GM08714 (cell line): ENCODE results near the gene VAMP8.

Source experiments
- H3K4me3 ChIP-seq: fragments of 200-500 bp; sonication (Bioruptor generic); 2 replicates; pipeline ENCODE4 v1.5.1; 2014; ENCODE audit warnings: mild to moderate bottlenecking, low read length, inconsistent platforms
- ZNF274 ChIP-seq: IDR thresholded peaks from 2 replicates; pipeline ENCODE4 v1.6.1; 2012; ENCODE audit warnings: mild to moderate bottlenecking, low read depth, low read length

Gene VAMP8

DNA sequence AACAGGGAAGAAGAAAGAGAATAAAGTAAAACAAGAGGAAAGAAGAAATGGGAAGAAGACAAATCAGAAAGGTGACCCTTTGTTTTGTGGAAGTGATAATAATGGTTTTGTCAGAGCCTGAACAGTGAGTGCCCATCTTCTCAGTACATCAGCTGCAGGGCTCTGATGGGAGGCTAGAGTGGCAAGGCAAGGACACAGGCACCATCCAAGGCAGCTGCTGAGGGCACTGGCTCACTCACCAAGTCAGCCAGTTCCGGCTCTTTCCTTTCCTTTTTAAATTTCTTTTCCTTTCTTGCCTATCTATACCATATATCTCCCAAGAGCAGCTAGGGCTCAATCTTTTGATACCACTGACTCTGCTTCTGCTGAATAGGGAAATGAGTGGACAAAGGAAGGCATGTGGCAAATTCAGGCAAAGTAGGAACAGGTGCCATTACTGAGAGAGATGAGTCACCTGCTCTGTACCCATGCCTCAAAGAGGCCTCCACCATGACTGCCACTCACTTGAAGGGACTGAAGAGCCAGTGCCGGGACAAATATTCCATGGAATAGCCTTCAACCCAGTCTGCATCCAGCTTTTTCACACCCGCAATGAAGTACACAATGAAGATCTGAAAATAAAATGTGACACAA lies 22.3 kb upstream of the VAMP8 start:
- no peak for TF ChIP-seq ZNF274
- H3K4me3 ChIP-seq: no peak overlapping the region

DNA sequence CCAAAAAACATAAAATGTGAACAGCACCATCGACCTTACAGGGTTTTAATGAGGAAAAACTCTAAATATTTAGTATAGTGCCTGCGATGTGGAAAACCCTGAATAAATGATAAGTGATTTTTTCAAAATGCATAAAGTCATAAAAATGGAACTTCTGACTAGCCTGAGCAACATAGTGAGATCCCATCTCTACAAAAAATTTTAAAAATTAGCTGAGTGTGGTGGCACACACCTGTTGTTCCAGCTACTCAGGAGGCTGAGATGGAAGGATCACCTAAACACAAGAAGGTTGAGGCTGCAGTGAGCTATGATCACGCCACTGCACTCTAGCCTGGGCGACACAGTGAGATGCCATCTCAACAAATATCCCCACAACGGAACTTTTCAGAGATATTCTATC lies 20.3 kb upstream of the VAMP8 start:
- TF ChIP-seq ZNF274: no peak
- no peak overlapping the region for H3K4me3 ChIP-seq

DNA sequence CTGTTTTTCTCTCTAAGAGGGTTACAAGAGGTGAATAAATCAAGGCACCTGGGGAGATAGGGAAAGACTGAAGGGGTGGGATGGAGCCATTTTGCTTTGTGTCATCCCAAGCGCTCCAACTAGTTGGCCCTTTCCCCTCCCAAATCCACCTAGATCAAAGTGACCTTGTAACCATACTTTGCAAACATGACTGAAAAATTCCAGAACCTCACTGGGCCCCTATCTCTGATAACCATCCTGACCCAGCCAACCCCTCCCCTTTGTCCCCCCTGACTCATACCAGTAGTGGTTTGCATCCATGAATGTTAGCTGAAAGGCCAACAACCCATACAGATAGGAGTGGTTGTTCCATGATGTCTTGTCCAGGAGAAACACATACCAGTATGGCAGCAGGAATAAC lies 19.2 kb upstream of the VAMP8 start:
- no peak for TF ChIP-seq ZNF274
- H3K4me3 ChIP-seq: no peak overlapping the region

DNA sequence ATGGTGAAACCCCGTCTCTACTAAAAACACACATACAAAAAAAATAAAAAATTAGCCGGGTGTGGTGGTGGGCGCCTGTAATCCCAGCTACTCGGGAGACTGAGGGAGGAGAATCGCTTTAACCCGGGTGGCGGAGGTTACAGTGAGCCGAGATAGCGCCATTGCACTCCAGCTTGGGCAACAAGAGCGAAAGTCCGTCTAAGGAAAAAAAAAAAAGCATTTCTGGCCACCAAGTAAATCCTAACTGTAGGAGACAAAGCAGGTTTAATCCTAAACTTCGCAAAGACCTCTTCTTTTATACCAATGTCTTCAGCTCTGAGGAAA lies 17.0 kb upstream of the VAMP8 start:
- peak overlapping the region; percentile 83 for H3K4me3 ChIP-seq

DNA sequence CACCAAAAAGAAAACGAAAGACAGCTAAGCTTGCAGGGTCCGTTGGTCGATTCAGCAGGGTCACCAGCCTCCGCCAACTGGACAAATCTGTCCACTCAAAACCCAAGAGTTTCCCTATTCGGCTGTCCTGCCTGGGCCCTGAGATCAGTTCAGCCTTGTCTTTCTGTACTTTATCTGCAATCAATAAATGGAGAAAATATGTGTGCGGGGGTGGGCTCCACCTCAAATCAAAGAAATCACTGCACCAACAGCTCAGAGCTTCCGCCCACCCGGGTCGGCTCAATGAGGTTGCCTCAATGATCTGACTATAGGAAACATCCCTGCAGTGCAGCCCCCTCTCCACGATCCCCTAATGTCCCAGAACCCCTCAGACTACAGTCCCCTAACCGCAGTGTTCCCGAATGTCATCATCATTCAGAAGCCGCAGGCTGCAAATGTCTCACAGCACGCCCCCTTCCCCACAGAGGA lies 16.5 kb upstream of the VAMP8 start:
- no peak for TF ChIP-seq ZNF274
- peak overlapping the region; percentile 83 for H3K4me3 ChIP-seq

DNA sequence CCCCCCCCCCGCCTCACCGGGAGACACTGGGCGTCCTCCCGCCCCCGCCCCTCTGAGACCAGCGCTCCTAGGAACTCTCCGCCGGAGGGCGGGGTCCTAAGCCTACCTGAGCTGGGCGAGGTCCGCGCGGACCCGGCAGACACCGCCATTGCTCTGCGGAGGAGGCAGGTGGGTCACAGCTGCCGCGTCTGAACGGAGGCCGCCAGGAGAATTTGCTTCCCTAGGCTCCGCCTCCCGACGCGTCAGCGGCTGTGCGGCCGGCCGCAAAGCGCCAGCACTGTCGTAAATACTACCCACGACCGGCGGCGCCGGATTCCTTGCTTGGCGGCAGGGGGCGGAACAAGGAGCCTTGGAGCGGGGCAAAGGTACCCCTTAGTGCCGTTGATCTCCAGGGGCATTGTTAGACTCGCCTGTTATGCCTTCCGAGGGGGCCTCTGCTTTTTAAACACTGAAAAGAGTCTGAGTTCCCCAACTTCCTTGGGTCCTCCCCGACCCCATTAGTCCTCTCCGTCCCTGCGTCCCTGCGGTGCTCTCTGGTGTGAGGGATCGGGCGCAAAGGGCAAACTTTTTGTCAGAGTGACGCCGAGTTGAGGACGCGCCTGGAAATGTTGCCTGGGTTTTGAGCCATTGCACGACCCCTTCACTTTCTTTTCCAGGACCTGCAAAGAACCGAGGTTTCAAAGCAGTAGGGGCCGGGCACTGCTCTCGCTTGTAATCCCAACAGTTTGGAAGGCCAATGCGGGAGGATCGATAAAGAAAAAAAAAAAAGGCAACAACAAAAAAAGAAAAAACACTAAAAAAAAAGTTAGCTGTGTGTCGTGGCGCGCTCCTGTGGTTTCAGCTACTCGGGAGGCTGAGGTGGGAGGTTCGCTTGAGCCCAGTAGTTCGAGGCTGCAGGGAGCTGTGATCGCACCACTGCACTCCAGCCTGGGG lies 15.8 kb upstream of the VAMP8 start, which contains the start of gene GGCX:
Gene GGCX, minus strand, starts transcription at position 214 of the 933 bp plus-strand sequence. Its CDS starts 65 bp downstream, at position 149.
- peak within 1 kb of the TSS; percentile 83 for H3K4me3 ChIP-seq
- no peak for TF ChIP-seq ZNF274

DNA sequence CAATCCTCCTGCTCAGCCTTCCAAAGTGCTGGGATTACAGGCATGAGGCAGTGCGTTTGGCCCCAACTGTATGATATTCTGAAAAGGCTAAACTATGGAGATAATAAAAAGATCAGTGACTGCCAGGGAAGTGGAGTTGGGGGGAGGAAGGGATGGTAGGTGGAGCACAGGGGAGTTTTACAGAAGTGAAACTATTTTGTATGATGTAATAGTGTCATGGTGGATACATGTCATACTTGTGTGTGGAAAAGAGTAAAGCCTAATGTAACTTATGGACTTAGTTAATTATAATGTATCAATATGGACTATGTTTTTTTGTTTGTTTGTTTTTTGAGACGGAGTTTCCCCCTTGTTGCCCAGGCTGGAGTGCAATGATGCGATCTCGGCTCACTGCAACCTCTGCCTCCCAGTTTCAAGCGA lies 13.2 kb upstream of the VAMP8 start:
- no peak for TF ChIP-seq ZNF274
- H3K4me3 ChIP-seq: no peak overlapping the region

DNA sequence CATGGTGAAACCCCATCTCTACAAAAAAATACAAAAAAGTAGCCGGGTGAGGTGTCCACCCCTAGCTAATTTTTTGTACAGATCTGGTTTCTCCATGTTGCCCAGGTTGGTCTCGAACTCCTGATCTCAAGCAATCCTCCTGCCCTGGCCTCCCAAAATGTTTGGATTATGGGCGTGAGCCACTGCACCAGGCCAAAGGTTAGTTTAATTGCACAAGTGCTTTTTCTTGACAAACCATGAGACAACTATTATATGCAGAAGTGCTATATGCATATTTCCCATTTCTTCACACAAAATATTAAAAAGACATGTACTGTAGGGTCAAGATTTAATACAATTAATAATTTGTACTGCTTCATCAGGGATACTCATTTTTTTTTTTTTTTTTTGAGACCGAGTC lies 11.1 kb upstream of the VAMP8 start:
- TF ChIP-seq ZNF274: no peak
- H3K4me3 ChIP-seq: no peak overlapping the region

DNA sequence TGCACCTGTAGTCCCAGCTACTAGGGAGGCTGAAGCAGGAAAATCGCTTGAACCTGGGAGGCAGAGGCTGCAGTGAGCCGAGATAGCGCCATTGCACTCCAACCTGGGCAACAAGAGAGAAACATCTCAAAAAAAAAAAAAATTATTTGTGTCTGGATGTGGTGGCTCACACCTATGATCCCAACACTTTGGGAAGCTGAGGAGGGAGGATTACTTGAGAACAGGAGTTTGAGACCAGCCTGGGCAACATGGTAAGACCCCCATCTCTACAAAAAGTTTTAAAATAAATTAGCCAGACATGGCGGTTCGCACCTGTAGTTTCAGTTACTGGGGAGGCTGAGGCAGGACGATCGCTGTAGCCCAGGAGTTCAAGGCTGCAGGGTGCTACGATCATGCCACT lies 1.6 kb upstream of the VAMP8 start:
- TF ChIP-seq ZNF274: no peak

DNA sequence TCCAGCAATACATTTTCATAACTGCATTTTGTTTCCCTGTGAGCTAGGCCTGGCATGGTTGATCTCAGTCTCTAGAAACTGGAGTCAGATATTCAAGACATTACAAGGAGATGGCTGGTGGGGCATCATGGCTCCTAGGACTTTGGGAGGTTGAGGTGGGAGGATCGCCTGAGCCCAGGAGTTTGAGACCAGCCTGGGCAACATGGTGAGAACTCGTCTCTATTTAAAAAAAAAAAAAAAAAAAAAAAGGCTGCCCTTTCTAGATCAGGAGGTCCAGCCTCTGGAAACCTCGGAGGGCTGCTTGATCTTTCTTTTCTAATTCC lies 362 bp upstream of the VAMP8 start:
- TF ChIP-seq ZNF274: no peak
- H3K4me3 ChIP-seq: no peak overlapping the region; the same call in 1 of the 2 replicates

More for the DNA sequence above, 1.6 kb upstream of the VAMP8 start:
- no peak overlapping the region for H3K4me3 ChIP-seq

DNA sequence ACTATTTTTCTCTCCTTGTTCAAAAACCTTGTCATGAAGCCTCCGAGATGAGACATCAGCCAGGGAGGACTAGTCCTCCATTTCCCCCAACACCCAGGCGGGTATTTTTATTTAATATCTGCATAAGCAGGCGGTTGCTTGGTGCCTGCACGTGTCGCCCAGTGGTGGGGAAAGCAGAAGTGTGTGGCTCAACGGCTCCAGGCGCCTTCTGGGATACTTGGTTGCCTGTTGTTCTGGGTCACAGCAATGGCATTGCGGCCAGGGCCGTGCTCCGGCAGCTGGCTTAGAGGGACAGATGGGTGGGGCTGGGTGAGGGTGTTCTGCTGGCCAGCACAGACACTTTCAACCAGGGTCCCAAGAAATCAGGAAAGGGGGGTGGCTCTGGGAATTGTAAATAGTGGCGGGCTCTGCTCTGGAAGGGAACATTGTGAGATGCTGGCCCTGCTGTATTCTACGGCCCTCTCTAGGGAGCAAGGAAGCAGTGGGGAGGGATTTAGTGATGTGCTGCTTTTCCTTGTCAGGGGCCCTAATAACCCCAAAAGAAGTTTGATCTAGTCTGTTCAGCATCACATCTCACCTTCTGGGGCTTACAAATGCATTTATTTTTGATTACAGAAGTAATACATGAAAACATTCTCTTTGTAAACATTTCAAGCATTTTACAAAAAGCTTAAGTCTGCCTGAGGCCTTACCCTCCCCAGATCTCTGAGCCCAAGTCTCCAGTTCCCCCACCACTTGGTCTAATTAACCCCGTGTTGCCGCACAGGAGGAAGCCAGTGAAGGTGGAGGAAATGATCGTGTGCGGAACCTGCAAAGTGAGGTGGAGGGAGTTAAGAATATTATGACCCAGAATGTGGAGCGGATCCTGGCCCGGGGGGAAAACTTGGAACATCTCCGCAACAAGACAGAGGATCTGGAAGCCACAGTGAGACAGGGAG lies 1.1 kb downstream of the VAMP8 start:
- H3K4me3 ChIP-seq: peak overlapping the region; percentile 76
- no peak for TF ChIP-seq ZNF274

DNA sequence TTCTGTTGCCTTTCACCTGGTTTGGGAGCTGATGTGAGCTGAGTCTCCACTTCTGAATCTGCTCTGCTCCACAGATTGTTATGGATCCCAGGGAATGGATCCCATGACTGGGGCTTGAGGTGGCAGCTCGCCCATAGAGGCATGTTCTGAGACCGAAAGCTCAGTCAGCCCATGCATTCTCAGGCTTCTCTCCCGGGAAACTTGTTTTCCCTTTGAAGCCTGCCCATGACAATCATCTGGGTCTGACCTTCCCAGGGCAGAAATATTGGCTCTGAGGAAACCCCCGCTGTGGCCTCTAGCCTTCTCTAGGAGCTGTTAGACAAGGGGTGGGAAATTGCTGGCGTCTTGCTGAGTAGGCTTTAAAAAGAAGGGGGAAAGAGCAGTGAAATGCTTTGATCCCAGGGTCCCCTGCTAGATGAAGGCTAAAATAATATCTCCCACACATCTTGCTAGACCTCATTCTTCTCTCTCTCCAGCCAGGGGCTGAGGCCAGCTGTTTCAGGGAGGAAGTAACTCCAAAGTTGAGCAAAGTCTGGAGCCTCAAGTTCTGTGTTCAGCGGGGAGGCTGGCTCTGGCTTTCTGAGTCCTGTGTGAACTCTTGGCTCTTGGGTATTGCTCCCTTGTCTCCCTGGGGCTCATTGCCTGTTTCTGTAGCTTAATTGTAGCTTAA lies 2.0 kb downstream of the VAMP8 start:
- no peak for TF ChIP-seq ZNF274
- H3K4me3 ChIP-seq: peak overlapping the region; percentile 76; the same call in 1 of the 2 replicates

DNA sequence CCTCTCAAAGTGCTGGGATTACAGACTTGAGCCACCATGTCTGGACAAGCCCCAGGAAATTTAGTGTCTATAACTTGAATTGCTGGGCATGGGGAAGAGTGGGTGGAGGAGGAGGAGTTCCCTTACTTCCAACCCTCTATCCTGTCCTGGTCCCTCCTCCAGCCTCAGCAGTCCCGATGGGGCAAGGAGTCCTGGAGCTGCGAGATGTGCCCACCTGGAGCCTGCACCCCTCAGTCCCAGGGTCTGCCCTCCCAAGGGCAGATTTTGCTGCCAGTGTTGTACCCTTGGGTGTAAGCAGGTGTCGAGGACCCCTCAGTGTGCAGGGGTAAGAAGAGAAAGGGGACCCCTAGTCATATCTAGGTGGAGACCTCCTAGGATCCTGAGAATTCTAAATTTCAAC lies 2.8 kb downstream of the VAMP8 start:
- no peak for TF ChIP-seq ZNF274
- H3K4me3 ChIP-seq: no peak overlapping the region

DNA sequence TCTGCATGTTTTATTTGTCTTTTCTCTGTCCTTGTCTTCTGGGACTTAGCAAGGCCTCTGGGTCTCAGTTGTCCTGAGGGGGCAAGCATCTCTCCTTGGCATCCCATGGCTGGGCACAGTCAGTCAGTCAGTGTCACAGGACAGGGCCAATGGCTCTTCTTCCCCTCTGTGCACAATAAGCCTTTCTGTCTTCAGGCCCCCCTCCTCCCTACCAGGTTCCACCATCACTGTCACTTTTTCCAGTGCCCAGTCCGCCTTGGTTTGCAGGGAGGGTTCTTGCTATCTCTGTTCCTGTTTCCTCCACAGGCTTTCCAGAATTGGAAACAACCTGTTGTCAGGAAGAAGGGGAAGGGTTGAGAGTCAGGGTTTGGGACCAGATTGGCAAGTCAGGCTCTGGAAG lies 5.1 kb downstream of the VAMP8 start:
- TF ChIP-seq ZNF274: no peak
- H3K4me3 ChIP-seq: no peak overlapping the region
